Smooth muscle cell of the brain vasculature (primary cell): ENCODE data around the gene GJB2.

Experiments
- DNase-seq: peaks from one replicate; pipeline ENCODE4 v3.0.0-alpha.2; 2012; ENCODE audit warnings: low read depth, low spot score

The GJB2 gene

GRCh38 chr13:20192836-20193161 lies at the start of gene GJB2:
GJB2 (minus strand) TSS chr13:20192938; CDS start chr13:20189581, 3,357 bp downstream.
- no peak for DNase-seq

DNA sequence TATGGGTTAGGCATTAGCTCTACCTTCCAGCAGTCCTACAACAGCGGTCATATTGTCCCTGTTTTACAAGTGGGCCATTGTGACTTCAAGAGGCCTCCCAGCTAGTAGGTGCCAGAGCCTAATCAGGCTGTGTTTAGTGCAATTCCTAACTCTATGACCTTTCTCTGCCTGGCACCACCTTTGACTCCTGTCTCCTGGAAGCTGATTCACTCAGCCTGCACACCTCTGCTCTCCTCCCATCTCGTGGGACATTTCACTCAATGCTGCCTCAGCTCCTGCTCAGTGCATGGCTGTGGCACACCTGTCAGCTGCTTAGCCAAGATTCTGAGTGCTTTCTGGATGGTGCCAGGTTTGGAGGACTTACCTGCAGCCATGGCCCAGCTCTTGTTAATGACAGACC lies 48.9 kb upstream of the GJB2 start:
- no peak for DNase-seq

GRCh38 chr13:20239748-20240147 lies 47.0 kb upstream of the GJB2 start:
- DNase-seq, result no peak

DNA sequence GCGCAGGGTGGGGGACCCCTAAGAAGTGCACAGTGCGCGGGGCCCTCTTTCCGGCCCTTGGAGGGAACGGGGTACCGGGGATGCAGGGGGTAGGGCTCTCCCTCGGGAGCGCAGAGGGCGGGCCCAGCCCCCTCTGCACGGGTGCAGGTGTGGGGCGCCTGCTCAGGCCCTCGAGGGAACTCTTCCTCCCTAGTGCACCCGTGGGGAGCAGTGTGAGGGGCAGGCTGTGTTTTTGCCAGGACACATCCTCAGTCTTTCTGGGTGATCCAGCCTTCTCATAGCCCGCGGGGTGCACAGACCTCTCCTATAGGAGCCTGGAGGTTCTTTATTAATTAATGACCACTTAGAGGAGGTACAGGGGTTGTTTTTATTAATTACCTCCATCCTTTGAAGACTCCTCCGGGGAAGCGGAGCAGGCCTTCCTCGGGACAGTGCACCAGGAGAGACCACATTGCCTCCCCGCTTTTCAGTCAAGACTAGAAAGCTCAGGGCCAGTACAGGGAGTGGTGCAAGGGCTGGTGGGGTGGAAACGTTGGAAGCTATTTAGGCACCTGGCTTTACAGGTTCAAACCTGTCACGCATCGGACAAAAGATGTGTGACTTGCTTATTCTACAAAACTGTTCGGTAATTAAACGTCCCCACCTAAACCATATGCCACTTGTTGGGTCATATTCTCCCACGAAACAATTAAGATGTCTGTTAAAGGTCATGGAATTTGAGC lies 40.0 kb upstream of the GJB2 start:
- no peak for DNase-seq

DNA sequence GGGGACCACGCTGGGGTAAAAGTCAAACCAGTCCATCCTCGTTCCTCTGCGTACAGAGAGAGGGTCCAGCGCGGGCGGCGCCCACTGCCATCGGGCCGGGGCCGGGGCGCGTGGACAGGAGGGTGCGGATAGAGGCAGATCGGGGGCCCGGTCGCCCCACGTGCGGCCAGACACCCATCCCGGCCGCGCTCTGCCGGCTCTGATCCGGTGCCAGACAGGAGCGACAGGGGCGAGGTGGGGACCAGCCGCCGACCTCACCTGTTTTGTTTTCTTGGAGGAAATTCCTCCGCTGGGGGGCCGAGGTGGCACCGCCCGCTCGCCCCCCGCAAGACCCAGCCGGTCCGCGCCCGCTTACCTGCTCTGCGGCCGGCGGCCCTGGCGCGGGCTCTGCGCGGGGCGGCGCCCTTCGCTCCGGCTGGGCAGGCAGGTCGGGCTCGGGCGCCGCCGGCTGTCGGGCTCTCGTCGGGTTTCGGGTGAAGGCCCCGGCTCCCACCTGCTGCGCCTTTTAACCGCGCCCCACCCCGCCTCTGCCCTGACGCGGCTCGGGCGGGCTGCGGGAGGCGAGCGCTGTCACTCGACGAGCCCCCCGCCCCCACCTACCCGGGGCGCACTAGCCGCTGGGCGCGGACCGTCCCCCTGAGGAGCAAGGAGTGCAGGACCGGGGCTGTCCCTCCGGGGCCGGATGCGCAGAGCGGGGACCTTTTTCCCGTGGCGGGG lies 39.3 kb upstream of the GJB2 start, which contains the start of gene GJB6:
TSS of gene GJB6 (minus strand) at position 481 of the 717 bp plus-strand sequence. CDS start 8,839 bp downstream, outside the sequence.
- no peak for DNase-seq

- no peak for DNase-seq
These were observed 38.4 kb upstream of the GJB2 start for GRCh38 chr13:20230913-20231838.

GRCh38 chr13:20227730-20228129 lies 35.0 kb upstream of the GJB2 start:
- DNase-seq, result no peak

GRCh38 chr13:20227288-20227687 lies 34.5 kb upstream of the GJB2 start:
- no peak for DNase-seq

DNA sequence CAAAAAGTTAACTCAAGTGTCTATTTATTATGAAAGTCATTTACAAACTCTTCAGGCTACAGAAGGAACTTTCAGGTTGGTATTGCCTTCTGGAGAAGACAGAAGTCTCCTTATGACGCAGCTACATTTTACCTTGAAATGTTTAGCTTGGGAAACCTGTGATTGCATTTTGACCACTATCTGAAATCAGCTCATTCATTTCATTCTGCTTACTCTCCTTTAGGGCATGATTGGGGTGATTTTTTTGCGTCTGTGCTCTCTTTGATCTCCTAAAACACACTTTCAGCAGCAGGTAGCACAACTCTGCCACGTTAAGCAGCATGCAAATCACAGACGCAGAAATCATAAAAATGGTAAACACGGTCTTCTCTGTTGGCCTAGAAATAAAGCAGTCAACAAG lies 29.8 kb upstream of the GJB2 start:
- no peak for DNase-seq

GRCh38 chr13:20221772-20222171 lies 29.0 kb upstream of the GJB2 start:
- no peak for DNase-seq

DNA sequence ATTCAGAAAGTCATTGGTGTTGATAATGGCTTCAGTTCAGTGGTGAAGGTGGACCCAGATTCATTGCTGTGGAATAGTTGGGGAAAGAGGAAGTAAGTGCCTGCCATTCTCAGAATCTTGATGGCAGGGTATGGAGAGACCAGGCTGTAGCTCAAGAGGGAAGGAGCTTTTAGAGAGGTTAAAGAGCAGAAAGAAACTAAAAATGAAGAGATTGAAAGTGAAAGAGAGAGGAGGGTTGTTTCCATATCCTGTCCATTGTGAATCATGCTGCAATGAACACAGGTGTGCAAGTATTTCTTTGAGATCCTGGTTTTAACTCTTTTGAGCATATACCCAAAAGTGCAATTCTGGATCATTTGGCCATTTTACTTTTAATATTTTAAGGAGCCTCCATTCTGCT lies 26.8 kb upstream of the GJB2 start:
- no peak for DNase-seq

DNA sequence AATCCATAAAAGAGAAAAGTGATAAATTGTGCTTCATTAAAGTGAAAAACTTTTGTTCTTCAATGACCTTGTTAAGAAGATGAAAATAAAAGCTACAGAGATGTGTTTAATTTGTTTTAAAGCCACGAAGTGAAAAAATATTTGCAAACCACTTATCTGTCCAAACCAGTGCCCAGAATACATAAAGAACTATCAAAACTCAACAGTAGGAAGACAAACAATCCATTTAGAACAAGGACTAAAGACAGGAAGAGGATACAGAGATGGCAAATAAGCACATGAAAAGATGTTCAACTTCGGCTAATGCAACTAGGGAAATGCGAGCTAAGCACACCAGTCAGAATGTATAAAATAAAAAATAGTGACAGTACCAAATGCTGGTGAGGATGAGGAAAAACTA lies 24.4 kb upstream of the GJB2 start:
- no peak for DNase-seq

- no peak for DNase-seq
These were observed 17.2 kb upstream of the GJB2 start for GRCh38 chr13:20209948-20210347.

DNA sequence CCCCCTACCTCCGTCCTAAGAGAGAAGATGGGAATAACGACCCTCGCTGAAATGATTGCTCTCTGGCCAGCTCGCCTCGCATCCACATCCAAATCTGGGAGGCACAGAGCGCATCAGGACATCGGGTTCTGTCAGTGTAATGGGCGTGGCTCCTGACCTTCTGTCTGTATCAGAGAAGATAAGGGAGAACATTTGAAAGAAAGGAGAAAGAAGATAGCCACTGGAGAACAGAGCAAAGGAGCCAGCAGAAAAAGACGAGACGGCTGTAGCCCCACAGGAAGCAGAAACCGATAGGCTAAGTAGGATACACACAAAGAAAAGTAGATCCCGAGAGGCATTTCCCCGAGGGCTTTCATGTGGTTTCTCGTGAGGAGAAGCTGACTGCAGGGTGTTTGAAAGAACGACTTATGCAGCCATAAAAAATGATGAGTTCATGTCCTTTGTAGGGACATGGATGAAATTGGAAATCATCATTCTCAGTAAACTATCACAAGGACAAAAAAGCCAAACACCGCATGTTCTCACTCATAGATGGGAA lies 14.0 kb upstream of the GJB2 start:
- DNase-seq, result no peak

DNA sequence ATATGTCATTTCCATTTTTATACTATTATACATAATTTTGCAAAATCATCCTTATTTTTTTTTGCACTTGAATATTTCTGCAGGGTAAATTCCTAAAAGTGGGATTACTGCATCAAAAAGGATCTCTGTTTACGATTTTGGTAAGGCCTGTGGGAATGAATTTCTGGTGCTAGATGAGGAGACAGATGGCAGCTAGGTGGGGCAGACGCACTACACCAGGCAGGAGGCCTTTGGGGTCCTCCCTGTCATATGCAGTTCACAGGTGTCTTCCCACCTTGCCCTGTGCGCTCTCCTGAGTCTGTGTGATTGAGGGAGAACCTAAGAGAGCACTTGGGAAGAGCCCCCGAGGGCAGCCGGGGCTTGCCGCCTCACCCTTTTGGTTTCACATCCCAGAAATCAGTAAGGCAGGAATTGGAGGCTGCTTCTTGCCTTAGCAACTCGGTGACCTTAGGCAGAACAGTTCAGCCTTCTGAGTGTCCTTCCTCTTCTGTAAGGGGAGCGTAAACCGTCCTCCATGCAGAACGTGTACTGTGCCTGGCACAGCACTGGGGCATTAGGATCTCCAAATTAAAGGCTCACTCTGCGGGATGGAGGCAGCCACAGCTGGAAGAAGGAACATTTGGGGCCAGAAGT lies 13.4 kb upstream of the GJB2 start:
- no peak for DNase-seq

GRCh38 chr13:20198781-20199180 lies 6.0 kb upstream of the GJB2 start:
- no peak for DNase-seq

GRCh38 chr13:20197361-20197834 lies 4.7 kb upstream of the GJB2 start:
- DNase-seq, result no peak

DNA sequence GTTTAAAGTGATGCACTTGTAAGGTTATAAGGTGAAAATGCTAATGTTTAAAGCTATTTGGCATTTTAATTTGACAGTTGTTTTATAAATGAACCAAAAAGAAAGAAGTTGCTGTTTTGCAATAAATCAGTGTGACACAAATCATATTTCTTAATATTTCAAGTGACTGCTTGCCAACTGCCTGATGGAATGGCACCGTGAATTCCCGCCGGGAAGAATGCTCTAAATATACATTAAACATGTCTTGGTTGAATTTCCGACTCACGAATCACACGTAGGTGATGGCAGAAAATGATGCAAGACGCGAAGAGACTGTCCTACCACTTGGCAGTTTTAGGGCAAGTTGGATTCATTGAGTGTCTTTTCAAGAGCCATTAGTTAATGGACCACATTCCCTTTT lies 3.1 kb upstream of the GJB2 start:
- DNase-seq, result no peak

- no peak for DNase-seq
These were observed 1.3 kb upstream of the GJB2 start for GRCh38 chr13:20193907-20194631.

GRCh38 chr13:20193162-20193906 lies 596 bp upstream of the GJB2 start:
- no peak for DNase-seq
